ENCODE results near the gene PAQR5.
A peak's percentile ranks its signal among the peaks of the same experiment; 100 is the strongest.
"Not testable (repeated sequence)": the region's sequence is repeated elsewhere in the genome, so short reads cannot be mapped to it uniquely, and the experiment has no call there.

The PAQR5 gene

DNA sequence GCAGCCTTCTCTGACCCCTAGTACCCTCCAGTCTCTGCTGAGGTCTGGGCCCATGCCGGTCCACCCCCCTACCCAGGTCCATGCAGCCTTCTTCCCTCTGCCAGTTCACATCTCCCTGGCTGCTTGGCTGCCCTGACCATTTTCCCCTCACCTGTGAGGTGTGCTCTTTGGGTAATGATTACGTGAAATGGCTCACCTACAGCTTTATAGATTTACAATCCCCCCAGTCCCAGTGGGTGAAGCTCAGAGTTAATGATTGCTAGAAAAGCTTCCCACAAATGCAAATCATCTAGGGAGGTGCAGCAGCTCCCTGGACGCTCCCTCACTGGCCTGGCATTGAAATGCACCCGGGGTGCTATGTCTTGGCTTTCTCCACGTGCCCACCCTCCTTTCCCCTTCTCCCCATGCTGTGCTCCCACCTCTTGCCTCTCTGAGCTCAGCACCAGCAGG, 18.7 kb downstream of the PAQR5 start:
- no peak for DNase-seq

DNA sequence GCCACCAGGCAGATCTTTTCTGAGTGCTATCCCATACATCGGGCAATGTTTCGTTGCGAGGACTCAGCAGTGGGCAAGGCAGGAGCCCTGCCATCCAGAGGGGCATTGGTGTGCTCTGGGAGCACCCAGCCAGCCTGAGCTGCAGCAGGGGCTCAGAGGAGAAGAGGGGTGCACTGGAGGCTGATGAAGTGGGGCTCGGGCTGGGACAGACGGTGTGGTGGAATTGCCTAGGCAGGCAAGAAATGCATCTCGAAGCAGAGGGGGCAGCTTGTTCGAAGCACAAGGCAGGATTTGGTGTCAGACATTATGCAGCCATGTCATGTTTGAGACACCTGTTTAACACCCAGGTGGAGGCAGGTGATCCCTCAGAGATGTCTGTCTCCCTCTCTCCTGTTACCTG, 19.3 kb downstream of the PAQR5 start:
- no peak for DNase-seq

DNA sequence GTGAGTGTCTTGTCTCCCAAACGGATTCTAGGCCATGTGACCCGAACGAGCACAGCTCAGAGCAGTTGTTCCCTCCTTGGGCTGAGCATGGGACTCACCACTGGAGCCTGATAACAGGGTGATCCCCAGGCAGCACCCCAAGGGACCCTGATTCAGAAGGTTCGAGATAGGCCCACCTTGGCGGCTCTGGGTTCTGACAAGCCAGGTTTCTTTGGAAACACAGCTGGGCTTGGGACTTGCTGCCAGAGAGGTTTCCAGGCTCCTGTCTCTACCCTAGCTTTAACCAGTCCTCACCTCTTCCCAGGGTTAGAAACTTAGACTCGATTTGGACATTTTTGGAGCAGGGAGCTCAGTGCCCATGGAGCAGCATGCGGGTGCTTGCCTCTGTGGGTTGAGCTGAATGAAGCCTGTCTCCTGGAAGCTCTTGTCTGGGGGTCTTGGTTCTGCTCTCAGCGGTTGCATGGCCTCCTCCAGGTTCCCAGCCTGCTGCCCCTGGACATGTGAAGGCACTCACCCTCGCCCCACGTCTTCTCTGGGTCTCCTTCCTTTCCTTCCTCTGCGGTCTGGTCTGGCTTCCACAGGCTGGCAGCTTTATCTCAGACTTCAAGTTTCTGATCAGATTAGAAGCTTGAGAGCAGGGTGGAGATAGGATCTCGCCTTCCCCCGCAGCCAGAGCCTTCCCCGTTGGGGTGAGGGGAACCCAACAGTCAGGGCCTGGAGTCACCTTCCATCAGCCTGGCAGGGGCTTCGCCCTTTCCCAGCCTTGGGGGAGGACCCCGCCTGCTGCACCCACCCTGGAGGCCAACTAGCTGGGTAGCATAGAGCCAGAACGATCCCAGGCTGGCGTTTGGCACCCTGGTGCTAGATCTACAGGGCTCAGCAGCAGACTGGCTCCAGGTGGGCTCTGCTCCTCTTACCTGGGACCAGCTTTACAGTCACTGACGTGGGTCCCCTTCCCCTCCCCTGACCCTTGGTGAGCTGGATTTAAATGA, 21.0 kb downstream of the PAQR5 start:
- no peak for DNase-seq

DNA sequence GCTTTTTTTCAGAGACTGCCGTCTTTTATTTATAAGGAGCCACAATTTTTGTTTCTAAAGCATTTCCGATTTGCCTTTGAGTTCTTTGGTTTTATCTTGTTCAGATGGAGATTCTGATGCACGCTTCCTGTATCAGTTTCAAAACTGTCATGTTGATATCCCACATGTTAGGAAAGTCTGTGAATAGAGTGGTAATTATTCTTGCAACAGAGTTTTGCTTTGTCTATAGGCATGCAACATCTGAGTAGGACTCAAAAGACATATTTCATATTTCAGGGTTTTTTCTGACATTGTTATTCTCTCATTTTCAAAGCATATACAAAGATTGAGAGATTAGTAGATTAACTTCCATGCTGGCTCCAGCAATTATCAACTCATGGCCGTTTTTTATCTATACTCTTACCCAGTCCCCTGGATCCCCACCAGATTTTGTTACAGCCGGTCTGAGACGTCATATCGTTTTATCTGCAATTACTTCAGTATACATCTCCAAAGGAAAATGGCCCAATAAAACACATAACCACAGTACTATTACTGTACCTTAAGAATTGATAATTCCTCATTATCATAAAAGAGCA, 22.4 kb downstream of the PAQR5 start:
- DNase-seq, result no peak

DNA sequence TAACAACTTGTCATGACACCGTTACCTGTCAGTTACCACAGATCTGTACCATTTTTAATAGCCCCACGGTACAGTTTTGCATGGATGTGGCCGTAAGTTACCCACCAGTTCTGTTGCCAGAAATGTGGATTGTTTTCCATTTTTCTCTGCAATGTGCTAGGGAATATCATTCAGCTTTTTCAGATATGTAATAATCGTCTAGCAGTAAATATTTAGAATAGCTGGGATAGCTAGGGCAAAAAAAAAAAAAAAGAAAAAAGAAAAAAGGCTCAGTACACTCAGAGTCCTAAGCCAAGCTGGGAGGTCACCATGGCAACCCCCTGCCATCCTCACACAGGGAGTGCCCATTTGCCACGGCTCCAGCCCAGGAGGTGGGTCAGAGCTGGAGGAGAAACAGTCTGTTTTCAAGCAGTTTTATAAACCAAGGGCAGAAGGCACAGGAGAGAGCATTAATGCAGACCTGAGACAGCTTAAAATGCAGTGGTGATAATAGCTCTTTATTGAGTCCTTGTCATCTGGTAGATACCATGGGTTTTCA, 25.2 kb downstream of the PAQR5 start:
- DNase-seq, result peak; percentile 7

DNA sequence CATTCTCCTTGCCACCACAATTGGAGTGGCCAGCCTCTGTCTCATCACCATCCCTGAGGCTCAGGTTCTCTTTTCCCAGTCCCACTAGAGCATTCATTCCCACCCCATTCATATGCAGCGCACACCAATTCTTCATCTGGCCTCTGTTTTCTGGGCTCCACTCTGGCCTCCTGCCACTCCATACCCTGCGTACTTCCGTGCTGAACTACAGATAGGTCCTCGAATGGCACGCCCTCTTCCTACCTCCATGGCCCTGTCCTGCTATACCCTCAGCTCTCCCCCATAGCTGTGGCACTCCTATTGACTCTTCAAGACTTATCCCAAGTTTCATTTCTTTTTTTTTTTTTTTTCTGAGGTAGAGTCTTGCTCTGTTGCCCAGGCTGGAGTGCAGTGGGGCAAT, 25.9 kb downstream of the PAQR5 start:
- DNase-seq, result no peak

DNA sequence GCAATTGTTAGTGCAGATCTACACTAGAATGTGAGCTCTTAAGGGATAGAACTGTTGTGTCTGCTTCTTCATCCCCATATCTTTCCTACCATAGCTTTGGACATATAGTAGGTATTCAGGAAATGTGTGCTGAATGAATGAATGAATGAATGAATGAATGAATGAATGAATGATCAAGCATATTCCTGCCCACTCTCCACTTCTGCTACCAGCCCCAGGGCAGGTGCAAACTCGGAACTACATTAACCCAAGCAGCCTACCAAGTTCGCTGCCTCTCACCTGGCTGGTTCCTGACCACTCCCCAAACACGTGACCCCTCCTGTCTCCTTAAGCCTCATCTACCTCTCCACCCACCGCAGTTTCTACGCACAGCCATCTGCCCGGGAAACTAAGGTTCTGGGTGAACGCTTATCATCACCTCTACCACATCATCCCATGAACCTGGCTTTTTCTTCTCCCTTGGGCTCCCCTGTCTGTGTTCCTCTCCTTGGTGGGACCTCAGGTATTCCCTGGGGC, 26.8 kb downstream of the PAQR5 start:
- DNase-seq, result peak; percentile 6

DNA sequence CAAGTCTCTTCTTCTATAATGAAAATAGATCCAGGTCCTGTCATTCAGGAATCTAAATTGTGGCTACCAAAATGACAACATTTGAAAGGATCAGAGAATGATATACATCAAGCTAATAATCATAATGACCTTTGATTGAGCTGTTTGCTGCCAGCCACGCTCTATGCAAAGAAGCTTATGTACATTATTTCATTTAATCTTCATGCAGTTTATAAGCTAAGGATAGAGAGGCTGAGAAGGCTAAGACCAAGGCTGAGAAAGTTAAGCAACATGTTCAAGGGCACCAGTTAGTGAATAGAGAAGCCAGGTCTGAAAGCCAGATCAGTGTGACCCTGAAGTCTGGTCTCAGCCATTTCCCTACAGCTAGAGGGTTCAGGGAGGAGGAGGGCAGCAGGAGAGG, 29.4 kb downstream of the PAQR5 start:
- no peak for DNase-seq

DNA sequence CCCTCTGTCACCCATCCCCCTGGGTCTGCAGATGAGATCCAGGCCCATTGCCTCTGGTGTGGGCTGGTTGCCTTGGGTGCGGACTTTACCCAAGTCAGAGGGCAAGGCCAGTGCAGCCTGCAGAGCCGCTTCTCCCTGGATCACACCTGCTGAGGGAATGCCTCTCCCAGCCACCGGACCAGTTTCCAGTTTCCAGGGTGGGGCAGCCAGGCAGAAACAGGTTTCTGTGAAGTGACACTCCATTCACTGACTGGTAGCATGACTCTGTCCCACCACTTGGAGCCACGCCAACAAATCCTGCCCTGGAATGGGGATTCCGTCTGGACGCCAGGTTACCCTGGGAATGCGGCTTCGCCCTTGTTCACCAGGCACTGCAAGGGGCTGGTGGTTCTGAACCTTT, 30.0 kb downstream of the PAQR5 start:
- DNase-seq, result peak; percentile 24

DNA sequence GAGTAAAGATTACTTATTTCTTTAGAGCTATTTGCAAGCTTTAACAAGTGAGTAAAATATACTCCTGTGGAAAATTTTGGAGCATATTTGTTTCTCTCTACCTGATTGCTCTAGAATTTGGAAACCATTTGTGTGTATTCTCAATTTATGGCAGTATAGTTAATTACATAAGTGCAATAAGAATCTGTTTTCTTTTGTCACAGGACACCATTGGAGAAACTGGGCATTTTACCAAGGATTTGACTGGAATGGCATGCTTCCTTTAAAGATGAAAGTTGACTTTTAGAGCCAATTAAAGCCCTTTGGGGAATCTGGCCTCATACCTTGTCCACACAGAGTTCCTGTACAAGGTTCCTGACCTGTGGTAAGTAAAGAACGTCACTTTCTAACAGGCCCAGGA, 38.4 kb downstream of the PAQR5 start:
- no peak for DNase-seq

DNA sequence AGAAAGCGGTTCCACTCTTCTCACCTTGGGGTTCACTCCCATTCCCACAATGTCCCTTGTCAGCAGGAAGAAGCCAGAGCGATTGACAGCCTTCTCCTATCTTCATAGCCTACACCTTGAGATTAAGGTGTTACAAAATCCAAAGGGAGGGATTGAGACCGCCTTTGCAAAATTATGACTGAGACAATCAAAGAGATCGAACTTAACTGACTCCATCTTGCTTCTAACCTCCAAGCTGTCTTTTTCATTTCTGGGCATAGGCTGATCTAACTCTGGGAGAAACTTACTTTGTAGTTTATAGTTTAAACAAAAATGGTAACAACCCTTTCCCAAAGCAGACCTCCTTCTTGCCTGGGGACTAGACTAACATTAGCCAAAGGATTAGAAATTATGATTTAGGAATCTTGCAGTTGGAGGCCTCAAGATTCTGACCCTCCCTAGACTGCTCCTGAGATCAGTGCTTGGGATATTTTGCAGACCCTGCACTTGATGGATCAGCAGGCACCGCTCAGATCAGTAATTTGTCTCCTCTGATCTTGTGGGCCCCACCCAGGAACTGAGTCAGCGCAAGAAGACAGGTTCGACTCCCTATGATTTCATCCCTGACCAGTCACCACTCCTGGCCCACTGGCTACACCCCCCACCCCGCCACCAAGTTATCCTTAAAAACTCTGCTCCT, 40.0 kb downstream of the PAQR5 start:
- no peak for DNase-seq

DNA sequence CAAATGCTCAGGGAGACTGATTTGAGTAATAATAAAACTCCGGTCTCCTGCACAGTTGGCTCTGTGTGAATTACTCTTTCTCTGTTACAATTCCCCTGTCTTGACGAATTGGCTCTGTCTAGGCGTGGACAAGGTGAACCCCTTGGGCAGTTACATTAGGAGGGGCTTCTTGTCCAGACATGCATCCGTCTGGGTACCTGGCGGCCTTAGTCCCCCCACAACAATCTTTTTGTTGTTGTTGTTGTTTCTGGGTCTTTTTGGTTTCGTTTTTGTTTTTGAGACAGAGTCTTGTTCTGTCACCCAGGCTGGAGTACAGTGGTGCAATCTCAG, 40.5 kb downstream of the PAQR5 start:
- not testable (repeated sequence) for DNase-seq

DNA sequence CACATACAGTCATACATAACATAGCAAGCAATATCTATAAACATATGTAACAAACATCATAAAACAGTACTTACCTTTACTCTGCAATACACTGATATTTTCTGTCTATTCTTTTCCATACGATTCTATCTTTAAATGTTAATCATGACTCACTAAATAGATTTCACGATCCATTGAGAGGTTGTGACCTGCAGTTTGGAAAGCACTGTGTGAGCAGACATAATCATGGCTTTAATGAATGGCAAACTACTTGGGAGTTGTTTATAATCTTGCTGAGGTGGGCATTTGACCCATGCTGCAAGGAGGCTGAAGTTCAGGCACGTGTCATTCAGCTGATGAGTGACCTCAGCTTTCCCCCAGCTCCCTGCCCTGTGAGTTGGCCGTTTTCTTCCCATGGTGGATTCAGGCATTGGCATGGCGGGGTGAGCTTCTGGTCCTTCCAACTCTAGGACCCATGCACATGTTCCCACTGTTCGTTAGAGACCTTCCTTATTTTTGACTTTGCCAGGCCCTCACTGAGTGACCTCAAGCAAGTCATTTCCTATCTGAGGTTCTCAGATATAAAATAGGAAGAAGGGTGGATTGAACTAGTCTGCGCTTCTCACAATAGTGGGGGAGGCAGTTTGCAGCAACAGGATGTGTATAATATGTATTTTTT, 41.7 kb downstream of the PAQR5 start:
- no peak for DNase-seq

DNA sequence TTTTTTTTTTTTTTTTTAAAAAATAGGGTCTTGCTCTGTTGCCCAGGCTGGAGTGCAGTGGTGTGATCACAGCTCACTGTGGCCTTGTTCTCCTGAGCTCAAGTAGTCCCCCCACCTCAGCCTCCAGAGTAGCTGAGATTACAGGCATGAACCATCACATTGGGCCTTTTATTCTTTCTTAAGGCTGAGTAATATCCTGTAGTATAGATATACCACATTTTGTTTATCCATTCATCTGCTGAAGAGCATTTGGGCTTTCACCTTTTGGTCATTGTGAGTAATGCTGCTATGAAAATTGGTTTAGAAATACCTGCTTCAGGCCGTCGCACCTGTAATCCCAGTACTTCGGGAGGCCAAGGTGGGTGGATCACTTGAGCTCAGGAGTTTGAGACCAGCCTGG, 42.6 kb downstream of the PAQR5 start:
- no peak for DNase-seq

DNA sequence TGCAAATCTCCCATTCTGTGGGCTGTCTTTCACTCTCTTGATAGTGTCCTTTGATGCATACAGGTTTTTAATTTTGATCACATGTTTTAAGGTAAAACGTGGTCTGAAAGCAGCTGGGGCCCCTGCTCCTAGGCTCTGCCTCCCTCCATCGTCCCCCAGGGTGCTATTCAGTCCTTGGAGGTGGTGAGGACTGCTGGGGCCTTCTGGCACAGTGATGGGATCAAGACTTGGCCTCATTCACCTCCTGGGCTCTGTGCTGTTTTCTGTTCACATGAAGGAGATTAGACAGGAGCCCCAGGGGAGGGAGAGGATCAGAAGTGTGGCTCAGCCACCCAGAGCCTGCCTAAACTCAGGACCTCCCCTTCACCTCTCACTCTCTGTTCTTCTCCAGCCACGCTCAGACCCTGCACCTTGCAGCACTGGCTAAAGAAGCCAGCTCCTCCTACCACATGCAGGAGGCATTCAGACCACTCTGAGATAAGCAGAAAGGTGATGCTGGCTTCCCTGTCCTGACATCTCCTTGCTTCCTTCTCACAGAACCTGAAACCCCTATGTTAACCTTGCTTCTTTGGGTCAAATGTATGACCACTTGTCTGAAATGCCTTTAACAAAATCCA, 43.9 kb downstream of the PAQR5 start:
- DNase-seq, result no peak

DNA sequence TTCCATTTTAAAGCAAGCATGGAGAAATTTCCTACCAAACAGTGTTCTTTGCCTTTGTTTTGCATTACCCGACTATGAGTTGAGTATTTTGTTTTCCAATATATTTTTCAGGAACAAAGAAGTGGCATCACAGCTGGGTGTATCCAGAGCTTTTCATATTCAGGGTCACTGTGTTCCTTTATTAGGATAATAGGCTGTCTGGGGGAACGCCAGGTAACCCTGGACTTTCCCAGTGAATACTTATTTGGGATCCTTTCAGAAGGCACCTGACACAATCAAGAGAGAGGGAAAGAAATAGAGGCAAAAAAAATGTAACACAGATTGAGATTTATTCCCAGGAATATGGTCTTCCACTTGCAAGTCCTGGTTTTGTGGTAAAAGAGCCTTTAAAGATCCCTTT, 44.4 kb downstream of the PAQR5 start:
- no peak for DNase-seq

DNA sequence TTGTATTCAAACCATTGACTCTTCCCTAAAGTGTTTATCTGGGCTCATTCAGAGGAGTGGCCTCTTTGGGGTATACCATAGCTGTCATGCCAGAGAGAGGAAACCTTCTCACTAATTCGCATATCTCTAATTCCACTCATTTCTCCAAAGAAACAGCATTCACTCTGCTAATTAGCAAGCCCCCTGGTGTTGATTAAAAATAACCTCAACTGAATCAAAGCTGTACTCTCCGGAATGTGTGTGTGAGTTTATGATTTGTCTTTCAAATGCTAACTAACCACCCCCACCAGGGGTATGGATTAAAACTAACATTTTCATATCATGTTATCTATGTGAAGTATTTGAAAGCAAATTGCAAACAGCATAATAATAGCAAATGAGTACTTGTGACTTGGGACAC, 45.5 kb downstream of the PAQR5 start:
- DNase-seq, result no peak

DNA sequence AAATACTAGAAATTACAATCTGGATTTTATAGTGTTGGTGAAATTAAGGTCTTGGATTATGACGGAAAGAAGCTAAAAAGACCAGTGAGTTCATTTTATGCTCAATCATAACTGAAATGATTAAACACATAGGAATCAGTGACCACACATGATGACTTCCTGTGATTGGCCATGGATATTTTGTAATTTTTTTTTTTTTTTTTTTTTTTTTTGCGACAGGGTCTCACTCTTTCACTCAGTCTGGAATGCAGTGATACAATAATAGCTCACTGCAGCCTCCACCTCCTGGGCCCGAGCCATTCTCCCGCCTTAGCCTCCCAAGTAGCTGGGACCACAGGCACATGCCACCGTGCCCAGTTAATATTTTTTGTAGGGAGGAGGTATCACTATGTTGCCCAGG, 47.4 kb downstream of the PAQR5 start:
- DNase-seq, result no peak

DNA sequence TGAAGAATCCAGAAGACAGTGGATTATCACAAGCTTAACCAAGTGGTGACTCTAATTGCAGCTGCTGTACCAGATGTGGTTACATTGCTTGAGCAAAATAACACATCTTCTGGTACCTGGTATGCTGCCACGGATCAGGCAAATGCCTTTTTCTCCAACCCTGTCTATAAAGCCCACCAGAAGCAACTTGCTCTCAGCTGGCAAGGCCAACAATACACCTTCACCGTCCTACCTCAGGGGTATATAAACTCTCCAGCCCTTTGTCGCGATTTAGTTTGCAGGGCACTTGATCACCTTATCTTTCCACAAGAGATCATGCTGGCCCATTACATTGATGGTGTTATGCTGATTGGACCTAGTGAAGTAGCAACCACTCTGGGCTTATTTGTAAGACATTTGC, 52.6 kb downstream of the PAQR5 start:
- no peak for DNase-seq

DNA sequence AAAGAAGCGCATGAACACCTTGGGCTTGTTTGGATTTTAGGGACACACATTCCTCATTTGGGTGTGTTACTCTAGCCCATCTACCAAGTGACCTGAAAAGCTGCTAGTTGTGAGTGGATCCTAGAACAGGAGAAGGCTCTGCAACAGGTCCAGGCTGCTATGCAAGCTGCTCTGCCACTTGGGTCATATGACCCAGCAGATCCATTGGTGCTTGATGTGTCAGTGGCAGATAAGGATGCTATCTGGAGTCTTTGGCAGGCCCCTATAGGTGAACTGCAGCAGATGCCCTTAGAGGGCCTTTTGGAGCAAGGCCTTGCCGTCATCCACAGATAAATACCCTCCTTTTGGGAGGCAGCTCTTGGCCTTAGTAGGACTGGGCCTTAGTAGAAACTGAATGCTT, 53.2 kb downstream of the PAQR5 start:
- no peak for DNase-seq

DNA sequence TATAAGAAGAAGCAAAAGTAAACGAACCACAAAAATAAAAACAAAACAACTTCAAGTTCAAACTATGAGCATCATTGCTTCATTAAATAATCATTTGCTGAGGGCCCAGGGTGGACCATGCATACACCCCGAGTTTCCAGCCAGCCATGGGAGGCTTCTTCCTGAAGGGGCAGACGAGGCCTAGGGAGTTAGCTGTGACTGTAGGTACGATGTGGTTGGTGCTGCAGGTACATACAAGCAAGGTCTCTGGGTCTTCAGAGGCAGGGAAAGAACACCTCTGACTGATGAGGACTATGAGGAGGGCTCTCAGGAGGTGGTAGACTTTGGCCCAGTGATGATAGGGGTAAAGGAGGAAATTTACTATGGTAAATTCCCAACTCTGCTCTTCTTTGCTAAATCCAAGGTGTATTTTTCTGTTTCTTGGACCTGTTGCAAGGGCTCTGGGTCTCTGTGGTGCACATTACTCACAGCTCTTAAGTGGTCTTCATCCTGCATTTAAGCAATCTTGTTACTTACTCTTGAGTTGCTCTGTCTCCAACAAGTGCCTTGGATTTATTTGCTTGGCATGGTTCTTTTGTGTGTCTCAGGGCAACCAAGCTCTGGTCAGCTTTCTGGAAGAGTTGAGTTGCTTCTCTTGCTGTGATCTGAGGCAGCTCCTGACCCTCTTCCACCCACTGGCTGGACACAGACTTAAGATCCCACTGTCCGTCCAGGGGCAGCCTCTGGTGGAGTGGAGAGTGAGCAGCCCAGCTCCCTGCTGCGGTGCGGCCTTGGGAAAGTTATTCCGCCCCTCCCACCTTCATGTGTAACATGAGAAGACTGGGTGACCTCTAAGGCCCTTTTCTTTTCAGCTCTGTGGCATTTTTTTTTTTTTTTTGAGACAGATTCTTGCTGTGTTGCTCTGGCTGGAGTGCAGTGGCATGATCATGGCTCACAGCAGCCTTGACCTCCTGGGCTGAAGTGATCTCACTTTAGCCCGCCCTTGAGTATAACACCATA, 59.4 kb downstream of the PAQR5 start:
- DNase-seq, result no peak

Measured in DMS53 (cell line).